ENCODE data around the gene NALCN. TPM values are rescaled to one million over a fixed set of nuclear protein-coding genes. Genes with fewer than 3 reads are reported as not detected.

NALCN gene
- total RNA-seq, 1 donor from 2014 or later, result not detected

DNA sequence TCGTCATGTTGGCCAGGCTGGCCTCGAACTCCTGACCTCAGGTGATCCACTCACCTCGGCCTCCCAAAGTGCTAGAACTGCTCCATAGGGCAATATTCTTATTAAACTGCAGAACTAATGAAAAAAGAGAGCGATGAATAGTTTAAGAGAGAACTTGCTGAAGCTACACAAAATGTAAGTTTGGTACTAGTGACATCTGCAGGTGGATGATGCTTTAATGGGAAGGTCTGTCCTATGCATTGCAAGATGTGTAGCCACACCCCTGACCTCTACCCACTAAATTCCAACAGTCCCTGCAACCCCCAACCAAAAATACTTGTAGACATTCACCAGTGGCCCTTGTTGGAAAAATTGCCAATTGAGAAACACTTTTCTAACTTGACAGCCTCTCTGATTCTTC is 117.8 kb downstream of the NALCN start:
- no peak for DNase-seq
- intact Hi-C loops (cut with micrococcal nuclease), result no loop called here
- Mint-ChIP-seq H3K27me3 (no peaks in the 10 kb centered on the region), H3K4me1 (no peaks in the 10 kb centered on the region), H3K4me3 (no peak overlapping the region), H3K36me3 (ENCODE audit: low read depth) (no peaks in the 10 kb centered on the region), H3K27ac (no peak overlapping the region), H3K9me3 (peaks cover 4% of the 10 kb centered on the region)
- TF ChIP-seq CTCF (IDR thresholded peaks at IDR 0.05), result no peak
- ChIA-PET POLR2A (no interaction called here), CTCF (no interaction called here)
- ATAC-seq (ENCODE audit: low read depth), result no peak

GRCh38 chr13:101297794-101298193 is 118.5 kb downstream of the NALCN start:
- H3K4me3 Mint-ChIP-seq, result no peak overlapping the region
- DNase-seq (no peak), ATAC-seq (ENCODE audit: low read depth) (no peak)
- intact Hi-C loops (cut with micrococcal nuclease), result no loop called here
- H3K9me3 Mint-ChIP-seq, result peaks cover 4% of the 10 kb centered on the region
- H3K27ac Mint-ChIP-seq, result no peak overlapping the region
- CTCF ChIA-PET, result no interaction called here
- H3K36me3 Mint-ChIP-seq (ENCODE audit: low read depth), result no peaks in the 10 kb centered on the region
- TF ChIP-seq CTCF (IDR thresholded peaks at IDR 0.05), result no peak
- no peaks in the 10 kb centered on the region for H3K4me1 Mint-ChIP-seq
- POLR2A ChIA-PET, result no interaction called here
- H3K27me3 Mint-ChIP-seq, result no peaks in the 10 kb centered on the region

DNA sequence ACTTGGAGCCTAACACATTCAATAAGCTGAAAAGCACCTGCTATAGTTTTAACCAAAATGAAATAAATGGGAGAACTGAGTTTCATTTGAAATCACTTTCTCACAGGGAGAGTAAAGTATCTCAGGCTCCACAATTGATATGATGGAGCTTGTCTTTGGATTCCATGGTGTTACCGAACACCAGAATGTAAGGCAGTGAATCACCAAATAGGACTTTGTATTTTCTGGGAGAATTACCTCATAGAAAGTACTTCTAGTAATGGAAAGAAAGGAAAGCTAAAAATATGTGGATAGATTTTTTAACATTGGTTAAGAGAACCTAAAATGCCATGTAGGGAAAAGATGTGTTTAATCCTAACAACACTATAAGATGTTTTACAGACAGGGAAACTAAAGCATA is 123.6 kb downstream of the NALCN start:
- DNase-seq (no peak), ATAC-seq (ENCODE audit: low read depth) (no peak)
- no peak for TF ChIP-seq CTCF (IDR thresholded peaks at IDR 0.05)
- no peaks in the 10 kb centered on the region for H3K4me1 Mint-ChIP-seq
- peaks cover 4% of the 10 kb centered on the region for H3K9me3 Mint-ChIP-seq
- H3K27me3 Mint-ChIP-seq, result no peaks in the 10 kb centered on the region
- no peaks in the 10 kb centered on the region for H3K36me3 Mint-ChIP-seq (ENCODE audit: low read depth)
- intact Hi-C loops (cut with micrococcal nuclease), result no loop called here
- H3K27ac Mint-ChIP-seq, result no peak overlapping the region
- H3K4me3 Mint-ChIP-seq, result no peak overlapping the region
- ChIA-PET POLR2A (no interaction called here), CTCF (no interaction called here)

- ChIA-PET CTCF (no interaction called here), POLR2A (no interaction called here)
- Mint-ChIP-seq H3K36me3 (ENCODE audit: low read depth) (no peaks in the 10 kb centered on the region), H3K4me3 (no peak overlapping the region), H3K27ac (no peak overlapping the region), H3K27me3 (no peaks in the 10 kb centered on the region), H3K4me1 (no peaks in the 10 kb centered on the region), H3K9me3 (peaks cover 4% of the 10 kb centered on the region)
- TF ChIP-seq CTCF (IDR thresholded peaks at IDR 0.05), result no peak
- intact Hi-C loops (cut with micrococcal nuclease), result no loop called here
- DNase-seq, result no peak
- ATAC-seq (ENCODE audit: low read depth), result no peak
Observed at GRCh38 chr13:101291646-101292515, 124.4 kb downstream of the NALCN start.

- ChIA-PET CTCF (no interaction called here), POLR2A (no interaction called here)
- Mint-ChIP-seq H3K36me3 (ENCODE audit: low read depth) (no peaks in the 10 kb centered on the region), H3K9me3 (peaks cover 4% of the 10 kb centered on the region), H3K4me1 (no peaks in the 10 kb centered on the region), H3K27ac (no peak overlapping the region), H3K27me3 (no peaks in the 10 kb centered on the region), H3K4me3 (no peak overlapping the region)
- no peak for ATAC-seq (ENCODE audit: low read depth)
- no peak for DNase-seq
- intact Hi-C loops (cut with micrococcal nuclease), result no loop called here
- TF ChIP-seq CTCF (IDR thresholded peaks at IDR 0.05), result no peak
Observed at GRCh38 chr13:101291206-101291605, 125.1 kb downstream of the NALCN start.

Measured in activated B cell treated with CpG ODN at 0.5 μM for 24 hours (primary cell).